WTC11 (cell line): ENCODE results near the gene ZSWIM4. TPM values are rescaled to one million over a fixed set of nuclear protein-coding genes. Genes with fewer than 3 reads are reported as not detected.

Experiments used
- ATAC-seq: fragments of 200-7000 bp; cut with Tn5 transposase; 2 replicates; pipeline ENCODE4 v1.10.0; 2021; ENCODE audit warnings: mild to moderate bottlenecking, moderate library complexity
- CTCF ChIA-PET: fragments of 300-600 bp; sonication (Branson Sonifier 250); formaldehyde crosslinking; loops from one replicate; lab custom pipeline; 2021; ENCODE audit warnings: antibody characterized with exemption; lab: Charles Lee
- POLR2A ChIA-PET: fragments of 350-600 bp; sonication (Branson Sonifier 250); formaldehyde crosslinking; loops from one replicate; lab custom pipeline; 2021; ENCODE audit warnings: antibody characterized with exemption; lab: Charles Lee
- DNase-seq: peaks from one replicate; pipeline ENCODE4 v3.0.0; 2021; ENCODE audit warnings: low spot score
- H3K27ac Mint-ChIP-seq: 2 replicates; pipeline ENCODE4 v1.8.0; 2021; ENCODE audit warnings: mixed read lengths
- H3K27me3 Mint-ChIP-seq: 2 replicates; pipeline ENCODE4 v1.8.0; 2021; ENCODE audit warnings: low read depth, mild to moderate bottlenecking, moderate library complexity, mixed read lengths
- H3K36me3 Mint-ChIP-seq: 2 replicates; pipeline ENCODE4 v1.8.0; 2021; ENCODE audit warnings: mixed read lengths
- H3K4me1 Mint-ChIP-seq: 2 replicates; pipeline ENCODE4 v1.8.0; 2022; ENCODE audit warnings: mixed read lengths
- H3K4me3 Mint-ChIP-seq: 2 replicates; pipeline ENCODE4 v1.8.0; 2021; ENCODE audit warnings: mild to moderate bottlenecking, moderate library complexity, mixed read lengths
- H3K9me3 Mint-ChIP-seq: 2 replicates; pipeline ENCODE4 v1.8.0; 2021; ENCODE audit warnings: mixed read lengths
- ATF1 ChIP-seq: sonication (generic); formaldehyde crosslinking; IDR thresholded peaks from 2 replicates; pipeline ENCODE4 v1.8.1; 2023; ENCODE audit warnings: mild to moderate bottlenecking, moderate library complexity, missing genetic modification reagents
- E2F4 ChIP-seq: sonication (generic); formaldehyde crosslinking; IDR thresholded peaks from 2 replicates; pipeline ENCODE4 v1.8.1; 2022; ENCODE audit warnings: low read depth, mild to moderate bottlenecking, moderate library complexity, missing genetic modification reagents, borderline replicate concordance
- ERG ChIP-seq: fragments of 250-450 bp; sonication (Bioruptor Pico); IDR thresholded peaks from 2 replicates; pipeline ENCODE4 v1.8.0; 2021; ENCODE audit warnings: mild to moderate bottlenecking
- FOXP1 ChIP-seq: sonication (generic); formaldehyde crosslinking; IDR thresholded peaks from 2 replicates; pipeline ENCODE4 v1.8.0; 2022; ENCODE audit warnings: missing genetic modification reagents, mild to moderate bottlenecking, moderate library complexity, borderline replicate concordance
- GRHL2 ChIP-seq: fragments of 250-450 bp; sonication (Bioruptor Pico); IDR thresholded peaks from 2 replicates; pipeline ENCODE4 v1.8.0; 2022; ENCODE audit warnings: mild to moderate bottlenecking, moderate library complexity; ENCODE audit not compliant: insufficient replicate concordance, severe bottlenecking
- NR2C2 ChIP-seq: sonication (generic); formaldehyde crosslinking; IDR thresholded peaks from 2 replicates; pipeline ENCODE4 v1.8.0; 2022; ENCODE audit warnings: mild to moderate bottlenecking, missing genetic modification reagents
- SMAD3 ChIP-seq: sonication (generic); formaldehyde crosslinking; IDR thresholded peaks from 2 replicates; pipeline ENCODE4 v1.8.0; 2022; ENCODE audit warnings: missing genetic modification reagents, mild to moderate bottlenecking, borderline replicate concordance
- SP1 ChIP-seq: sonication (generic); formaldehyde crosslinking; conservative IDR thresholded peaks from 2 replicates; pipeline ENCODE4 v1.8.1; 2022; ENCODE audit warnings: missing genetic modification reagents
- TEAD4 ChIP-seq: sonication (generic); formaldehyde crosslinking; IDR thresholded peaks from 2 replicates; pipeline ENCODE4 v1.8.0; 2022; ENCODE audit warnings: mild to moderate bottlenecking, missing genetic modification reagents
- USF1 ChIP-seq: sonication (generic); formaldehyde crosslinking; IDR thresholded peaks from 2 replicates; pipeline ENCODE4 v1.8.0; 2022; ENCODE audit warnings: mild to moderate bottlenecking, missing genetic modification reagents
- ZBTB43 ChIP-seq: sonication (generic); formaldehyde crosslinking; IDR thresholded peaks from 2 replicates; pipeline ENCODE4 v1.8.1; 2023; ENCODE audit warnings: mild to moderate bottlenecking, missing genetic modification reagents
- ZNF232 ChIP-seq: sonication (generic); formaldehyde crosslinking; IDR thresholded peaks from 2 replicates; pipeline ENCODE4 v1.8.0; 2022; ENCODE audit warnings: mild to moderate bottlenecking, missing genetic modification reagents
- ZNF263 ChIP-seq: sonication (generic); formaldehyde crosslinking; IDR thresholded peaks from 2 replicates; pipeline ENCODE4 v1.8.1; 2022; ENCODE audit warnings: low read depth, mild to moderate bottlenecking, moderate library complexity, missing genetic modification reagents
- ZNF281 ChIP-seq: sonication (generic); formaldehyde crosslinking; IDR thresholded peaks from 2 replicates; pipeline ENCODE4 v1.8.0; 2023; ENCODE audit warnings: mild to moderate bottlenecking, missing genetic modification reagents
- ZNF396 ChIP-seq: fragments of 250-450 bp; sonication (Bioruptor Pico); IDR thresholded peaks from 2 replicates; pipeline ENCODE4 v1.8.0; 2021; ENCODE audit warnings: mild to moderate bottlenecking, moderate library complexity, borderline replicate concordance
- ZNF416 ChIP-seq: fragments of 250-450 bp; sonication (Bioruptor Pico); IDR thresholded peaks from 2 replicates; pipeline ENCODE4 v1.9.0; 2021; ENCODE audit warnings: mild to moderate bottlenecking, inconsistent platforms
- ZNF671 ChIP-seq: fragments of 250-450 bp; sonication (Bioruptor Pico); IDR thresholded peaks from 2 replicates; pipeline ENCODE4 v1.8.0; 2021; ENCODE audit warnings: mild to moderate bottlenecking
- ZSCAN18 ChIP-seq: fragments of 250-450 bp; sonication (Bioruptor Pico); IDR thresholded peaks from 2 replicates; pipeline ENCODE4 v2.1.2; 2022; ENCODE audit warnings: mild to moderate bottlenecking, moderate library complexity
- total RNA-seq: library from RNA; stranded (reverse); gene quantifications from 3 replicates; pipeline ENCODE4 v1.2.3, GENCODE V29; 2021

The ZSWIM4 gene
- total RNA-seq, 1 experiment from 2014 or later: 33.4 TPM

- TF ChIP-seq FOXP1 (no peak), USF1 (CRISPR knock-in tag) (peak; percentile 88), SP1 (CRISPR knock-in tag) (peak; percentile 47; the same call in 1 of the 2 replicates), GRHL2 (no peak), ATF1 (CRISPR knock-in tag) (no peak)
- TF ChIP-seq, all 79 proteins: peak for 9
Observed at GRCh38 chr19:13804830-13805683, 9.8 kb downstream of the ZSWIM4 start (continued).

GRCh38 chr19:13806728-13807127 is 11.5 kb downstream of the ZSWIM4 start:
- ChIA-PET CTCF (interaction anchor here (0.6 to 3.7 kb wide), 3 partner anchors 11 to 55 kb away, joined by 3 to 80 read pairs (median 4); no protein-coding TSS in a partner anchor), POLR2A (no interaction called here)
- Mint-ChIP-seq H3K36me3 (peaks cover 15% of the 10 kb centered on the region), H3K9me3 (no peaks in the 10 kb centered on the region), H3K4me3 (no peak overlapping the region), H3K27me3 (no peaks in the 10 kb centered on the region), H3K4me1 (peaks cover 6% of the 10 kb centered on the region; the same call in 1 of the 2 replicates), H3K27ac (no peak overlapping the region)
- ATAC-seq: no peak
- TF ChIP-seq ZNF416 (CRISPR knock-in tag) (no peak), ZSCAN18 (CRISPR knock-in tag) (no peak), ZNF671 (no peak), ZNF232 (CRISPR knock-in tag) (no peak), SMAD3 (CRISPR knock-in tag) (no peak), ZBTB43 (CRISPR knock-in tag) (no peak), E2F4 (no peak), ZNF263 (no peak), ZNF396 (CRISPR knock-in tag) (no peak), ERG (no peak), TEAD4 (CRISPR knock-in tag) (no peak), ZNF281 (CRISPR knock-in tag) (no peak), NR2C2 (CRISPR knock-in tag) (no peak)
- no peak for DNase-seq
